ENCODE results near the gene MRPL34.

Gene MRPL34

GRCh38 chr19:17321655-17322489, 16.2 kb downstream of the MRPL34 start:
- H3K9ac ChIP-seq (ENCODE audit: low read length), result no peak overlapping the region
- TF ChIP-seq EZH2 (optimal IDR thresholded peaks at IDR 0.05; ENCODE audit: low read depth, low read length) (no peak), EZH2phosphoT487 (IDR thresholded peaks at IDR 0.05; ENCODE audit: low read length) (no peak)
- TF ChIP-seq, protein P1, sequence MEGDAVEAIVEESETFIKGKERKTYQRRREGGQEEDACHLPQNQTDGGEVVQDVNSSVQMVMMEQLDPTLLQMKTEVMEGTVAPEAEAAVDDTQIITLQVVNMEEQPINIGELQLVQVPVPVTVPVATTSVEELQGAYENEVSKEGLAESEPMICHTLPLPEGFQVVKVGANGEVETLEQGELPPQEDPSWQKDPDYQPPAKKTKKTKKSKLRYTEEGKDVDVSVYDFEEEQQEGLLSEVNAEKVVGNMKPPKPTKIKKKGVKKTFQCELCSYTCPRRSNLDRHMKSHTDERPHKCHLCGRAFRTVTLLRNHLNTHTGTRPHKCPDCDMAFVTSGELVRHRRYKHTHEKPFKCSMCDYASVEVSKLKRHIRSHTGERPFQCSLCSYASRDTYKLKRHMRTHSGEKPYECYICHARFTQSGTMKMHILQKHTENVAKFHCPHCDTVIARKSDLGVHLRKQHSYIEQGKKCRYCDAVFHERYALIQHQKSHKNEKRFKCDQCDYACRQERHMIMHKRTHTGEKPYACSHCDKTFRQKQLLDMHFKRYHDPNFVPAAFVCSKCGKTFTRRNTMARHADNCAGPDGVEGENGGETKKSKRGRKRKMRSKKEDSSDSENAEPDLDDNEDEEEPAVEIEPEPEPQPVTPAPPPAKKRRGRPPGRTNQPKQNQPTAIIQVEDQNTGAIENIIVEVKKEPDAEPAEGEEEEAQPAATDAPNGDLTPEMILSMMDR (IDR thresholded peaks at IDR 0.05; ENCODE audit: low read length), result no peak
- H3K4me2 ChIP-seq (ENCODE audit: low read depth, low read length), result no peak overlapping the region
- H3K9me2 ChIP-seq (replicated peaks; ENCODE audit: insufficient read depth, low read length), result no peaks in the 10 kb centered on the region
- H2AFZ ChIP-seq (ENCODE audit: low read length), result no peak overlapping the region
- H3K27me3 ChIP-seq (replicated peaks; ENCODE audit: insufficient read depth, low read length), result no peaks in the 10 kb centered on the region
- H3K9me3 ChIP-seq (replicated peaks; ENCODE audit: insufficient read depth, low read length), result no peaks in the 10 kb centered on the region
- no peaks in the 10 kb centered on the region for H4K20me1 ChIP-seq (ENCODE audit: insufficient read depth, low read length)
- 0 out of 2 replicates have a peak, but pooled peaks cover 3% of the 10 kb centered on the region for H3F3A ChIP-seq (ENCODE audit: insufficient read depth, low read length)
- no peaks in the 10 kb centered on the region for H3K4me1 ChIP-seq (ENCODE audit: low read length)
- H3K79me2 ChIP-seq (ENCODE audit: low read length), result no peaks in the 10 kb centered on the region
- H3K27ac ChIP-seq (ENCODE audit: low read length), result no peak overlapping the region
- no peak overlapping the region for H3K4me3 ChIP-seq (ENCODE audit: low read length)
- no peaks in the 10 kb centered on the region for H3K36me3 ChIP-seq (replicated peaks; ENCODE audit: insufficient read depth, low read length)
- DNase-seq, result no peak

- H3K9ac ChIP-seq (ENCODE audit: low read length), result no peak overlapping the region
- no peaks in the 10 kb centered on the region for H3K9me2 ChIP-seq (replicated peaks; ENCODE audit: insufficient read depth, low read length)
- no peak overlapping the region for H3K27ac ChIP-seq (ENCODE audit: low read length)
- H3F3A ChIP-seq (ENCODE audit: insufficient read depth, low read length), result 0 out of 2 replicates have a peak, but pooled peaks cover 3% of the 10 kb centered on the region
- TF ChIP-seq EZH2 (optimal IDR thresholded peaks at IDR 0.05; ENCODE audit: low read depth, low read length), result no peak
- no peak for TF ChIP-seq EZH2phosphoT487 (IDR thresholded peaks at IDR 0.05; ENCODE audit: low read length)
- TF ChIP-seq, protein P1 (IDR thresholded peaks at IDR 0.05; ENCODE audit: low read length), result no peak
- H3K4me1 ChIP-seq (ENCODE audit: low read length), result no peaks in the 10 kb centered on the region
- H3K4me3 ChIP-seq (ENCODE audit: low read length), result no peak overlapping the region
- H2AFZ ChIP-seq (ENCODE audit: low read length), result no peak overlapping the region
- DNase-seq, result no peak
- no peaks in the 10 kb centered on the region for H3K36me3 ChIP-seq (replicated peaks; ENCODE audit: insufficient read depth, low read length)
- no peaks in the 10 kb centered on the region for H3K79me2 ChIP-seq (ENCODE audit: low read length)
- no peaks in the 10 kb centered on the region for H4K20me1 ChIP-seq (ENCODE audit: insufficient read depth, low read length)
- H3K9me3 ChIP-seq (replicated peaks; ENCODE audit: insufficient read depth, low read length), result no peaks in the 10 kb centered on the region
- peaks cover 6% of the 10 kb centered on the region; the same call in 1 of the 2 replicates for H3K27me3 ChIP-seq (replicated peaks; ENCODE audit: insufficient read depth, low read length)
- no peak overlapping the region for H3K4me2 ChIP-seq (ENCODE audit: low read depth, low read length)
Observed at GRCh38 chr19:17322854-17323253, 17.2 kb downstream of the MRPL34 start.

GRCh38 chr19:17323300-17323963, 17.8 kb downstream of the MRPL34 start:
- DNase-seq, result no peak
- H3K9me2 ChIP-seq (replicated peaks; ENCODE audit: insufficient read depth, low read length), result no peaks in the 10 kb centered on the region
- H2AFZ ChIP-seq (ENCODE audit: low read length), result no peak overlapping the region
- H3K27me3 ChIP-seq (replicated peaks; ENCODE audit: insufficient read depth, low read length), result peaks cover 12% of the 10 kb centered on the region; the same call in 1 of the 2 replicates
- TF ChIP-seq EZH2 (optimal IDR thresholded peaks at IDR 0.05; ENCODE audit: low read depth, low read length) (no peak), EZH2phosphoT487 (IDR thresholded peaks at IDR 0.05; ENCODE audit: low read length) (no peak)
- TF ChIP-seq, protein P1 (IDR thresholded peaks at IDR 0.05; ENCODE audit: low read length), result no peak
- H3K79me2 ChIP-seq (ENCODE audit: low read length), result no peaks in the 10 kb centered on the region
- no peaks in the 10 kb centered on the region for H3K9me3 ChIP-seq (replicated peaks; ENCODE audit: insufficient read depth, low read length)
- H3K4me1 ChIP-seq (ENCODE audit: low read length), result no peaks in the 10 kb centered on the region
- H3K4me2 ChIP-seq (ENCODE audit: low read depth, low read length), result no peak overlapping the region
- H3K4me3 ChIP-seq (ENCODE audit: low read length), result no peak overlapping the region
- H4K20me1 ChIP-seq (ENCODE audit: insufficient read depth, low read length), result no peaks in the 10 kb centered on the region
- H3K27ac ChIP-seq (ENCODE audit: low read length), result no peak overlapping the region
- H3K36me3 ChIP-seq (replicated peaks; ENCODE audit: insufficient read depth, low read length), result no peaks in the 10 kb centered on the region
- no peak overlapping the region for H3K9ac ChIP-seq (ENCODE audit: low read length)
- H3F3A ChIP-seq (ENCODE audit: insufficient read depth, low read length), result 0 out of 2 replicates have a peak, but pooled peaks cover 3% of the 10 kb centered on the region

Data from MM.1S (cell line).